Activated CD4-positive, alpha-beta T cell treated with anti-CD3 and anti-CD28 coated beads, Interleukin-2, amount 50 U/mL, for 48 hours (primary cell): ENCODE results near the gene TTYH3.
A peak's percentile ranks its signal among the peaks of the same experiment; 100 is the strongest.

Experiments
- DNase-seq, 2 experiments: peaks; one replicate each; pipeline ENCODE4 v3.0.0-alpha.2; 2020

The TTYH3 gene

DNA sequence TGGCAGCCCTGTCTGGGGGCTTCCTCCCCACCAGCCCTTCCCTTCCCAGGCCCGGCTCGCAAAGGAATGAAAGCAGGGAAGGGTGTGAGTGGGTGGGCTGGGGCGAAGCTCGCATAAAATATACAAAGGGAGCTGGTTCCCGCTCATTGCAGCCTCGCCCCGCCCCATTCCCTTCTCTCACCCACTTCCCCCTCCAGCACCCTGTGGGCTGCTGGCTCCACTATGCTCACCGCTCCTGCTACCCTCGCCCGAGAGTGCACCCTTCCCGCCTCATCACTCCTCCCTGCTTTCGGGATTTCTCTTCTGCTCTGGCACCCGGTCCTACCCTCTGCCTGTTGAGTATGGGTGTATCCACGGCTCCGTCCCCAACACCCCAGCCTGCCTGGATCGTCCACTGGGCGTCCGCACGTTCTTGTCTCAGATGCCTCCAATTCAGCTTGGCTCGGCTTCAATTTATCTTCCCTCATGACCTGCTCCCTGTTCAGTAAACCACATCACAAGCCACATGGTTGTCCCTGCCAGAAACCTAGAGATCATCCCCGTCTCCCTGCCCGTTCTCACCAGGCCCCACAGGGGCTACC lies 14.4 kb upstream of the TTYH3 start:
- DNase-seq = no peak

- DNase-seq = no peak
Observed at GRCh38 chr7:2619116-2619515, 12.7 kb upstream of the TTYH3 start.

GRCh38 chr7:2621061-2621828 lies 10.5 kb upstream of the TTYH3 start:
- no peak for DNase-seq

- DNase-seq = no peak
Observed at GRCh38 chr7:2621948-2622640, 9.7 kb upstream of the TTYH3 start.

GRCh38 chr7:2622869-2623697 lies 8.7 kb upstream of the TTYH3 start:
- DNase-seq = no peak

DNA sequence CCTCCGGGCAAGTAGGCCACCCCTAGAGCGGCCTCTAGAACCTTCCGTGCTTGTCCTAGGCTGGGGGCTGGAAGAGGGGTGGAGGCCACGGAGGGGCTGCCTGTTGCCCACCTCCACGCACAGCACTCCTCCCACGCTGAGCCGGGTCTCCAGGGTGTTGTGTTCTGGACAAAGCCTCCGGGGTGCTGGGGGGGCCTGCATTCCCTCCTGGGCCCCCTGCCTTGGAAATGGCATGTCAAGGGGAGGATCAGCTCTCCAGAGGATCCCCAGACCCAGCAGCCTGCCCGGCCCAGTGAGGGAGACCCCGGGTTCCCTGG lies 8.1 kb upstream of the TTYH3 start:
- DNase-seq = no peak

DNA sequence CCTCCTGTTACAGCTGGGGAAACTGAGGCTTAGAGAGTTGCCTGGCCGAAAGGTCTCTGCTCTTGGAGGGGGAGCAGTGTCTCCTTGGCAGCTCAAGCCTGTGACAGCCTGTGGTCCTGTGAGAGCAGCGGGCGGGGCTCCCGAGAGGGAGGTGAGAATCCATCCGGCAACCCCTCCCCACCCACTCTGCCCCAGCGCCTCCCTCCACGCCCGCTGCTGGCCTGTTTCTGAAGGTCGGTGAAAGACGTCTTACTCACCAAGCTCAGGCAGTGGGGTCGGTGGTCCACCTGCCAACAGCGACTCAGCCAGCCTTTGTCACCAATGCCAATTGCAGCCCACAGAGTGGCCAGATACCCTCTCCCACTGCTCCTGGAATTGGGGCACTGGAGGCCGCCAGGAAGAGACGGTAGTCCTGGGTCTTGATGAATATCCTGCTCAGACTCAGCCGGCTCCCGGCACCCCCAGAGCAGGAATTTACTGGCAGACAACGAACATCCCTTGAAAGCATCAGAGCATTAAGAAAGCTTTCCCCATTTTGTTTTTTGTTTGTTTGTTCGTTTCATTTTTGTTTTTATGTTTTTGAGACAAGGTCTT lies 7.4 kb upstream of the TTYH3 start:
- no peak for DNase-seq

DNA sequence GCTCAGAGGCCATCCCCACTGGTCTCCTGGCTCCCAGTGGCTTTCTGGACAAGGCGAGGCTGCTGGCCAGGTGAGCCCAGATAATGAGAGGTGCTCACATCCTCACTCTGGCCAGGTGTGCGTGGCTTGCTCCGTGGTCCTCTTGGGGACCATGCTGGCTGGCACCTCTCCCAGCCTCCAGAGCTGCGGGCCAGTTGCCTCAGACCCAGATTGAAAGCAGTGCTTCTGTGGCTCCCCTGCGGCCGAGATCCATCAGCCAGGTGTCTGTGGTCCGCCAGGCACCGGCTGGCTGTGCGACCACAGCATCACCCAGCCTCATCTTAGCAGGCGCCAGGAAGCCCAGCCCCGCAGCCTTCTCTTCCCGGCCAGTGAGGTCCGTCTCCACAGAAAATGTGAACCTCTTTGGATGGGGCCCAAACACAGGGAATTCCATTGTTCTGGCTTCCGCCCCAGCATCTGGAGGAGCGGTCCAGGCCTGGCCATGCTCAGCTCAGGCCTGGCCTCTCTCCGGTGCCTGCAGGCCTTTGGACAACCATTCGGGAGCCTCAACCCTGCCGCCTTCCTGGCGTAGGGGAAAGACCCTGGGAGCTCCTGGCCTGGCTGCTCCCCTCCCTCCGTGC lies 5.2 kb upstream of the TTYH3 start:
- no peak for DNase-seq

DNA sequence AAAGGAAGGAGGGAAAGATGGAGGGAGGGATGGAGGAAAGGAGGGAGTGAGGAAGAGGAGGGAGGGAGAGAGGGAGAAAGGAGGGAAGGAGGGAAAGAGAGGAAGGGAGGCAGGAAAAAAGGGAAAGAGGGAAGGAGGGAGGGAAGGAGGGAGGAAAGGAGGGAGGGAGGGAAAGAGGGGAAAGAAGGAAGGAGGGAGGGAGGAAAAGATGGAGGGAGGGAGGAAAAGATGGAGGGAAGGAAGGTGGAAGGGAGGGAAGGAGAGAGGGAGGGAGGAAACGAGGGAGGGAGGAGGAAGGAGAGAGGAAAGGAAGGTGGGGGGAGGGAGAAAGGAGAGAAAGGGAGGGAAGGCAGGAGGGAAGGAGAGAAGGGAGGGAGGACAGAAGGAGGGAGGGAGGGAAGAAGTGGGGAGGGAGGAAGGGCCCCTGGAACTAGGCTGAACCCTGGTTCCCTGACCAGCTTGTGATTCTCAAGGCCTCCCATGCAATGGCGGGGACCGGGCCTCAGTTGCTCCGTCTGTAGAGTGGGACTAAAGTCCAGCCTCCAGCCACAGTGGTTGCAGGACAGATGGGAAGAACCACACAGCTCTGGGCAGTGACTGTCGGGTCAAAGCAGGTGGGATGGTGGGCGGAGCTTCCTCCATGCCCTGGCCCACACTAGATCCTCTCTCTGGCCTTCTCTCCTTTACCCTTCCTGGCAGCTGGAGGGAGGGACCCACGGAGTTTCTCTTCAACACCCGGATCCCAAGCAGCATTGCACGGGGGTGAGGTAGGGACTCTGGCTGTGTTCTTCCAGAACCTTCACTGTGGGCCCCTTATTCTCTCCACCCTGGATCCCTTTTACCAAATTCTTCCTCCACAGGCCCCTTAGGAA lies 4.3 kb upstream of the TTYH3 start:
- no peak for DNase-seq

DNA sequence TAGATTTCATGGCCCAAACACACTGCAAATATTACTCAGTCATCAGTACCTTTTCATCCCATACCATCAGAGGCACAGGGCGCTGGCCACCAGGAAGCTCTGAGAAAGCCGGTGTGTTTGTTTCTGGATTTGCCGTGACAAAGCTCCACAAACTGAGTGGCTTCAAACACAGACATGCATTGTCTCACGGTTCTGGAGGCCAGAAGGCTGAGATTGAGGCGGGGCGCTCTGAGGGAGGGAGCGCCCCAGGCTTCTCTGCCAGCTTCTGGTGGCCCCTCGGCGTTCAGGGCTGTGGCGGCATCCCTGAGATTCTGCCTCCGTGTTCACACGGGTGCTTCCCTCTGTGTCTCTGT lies 3.7 kb upstream of the TTYH3 start:
- no peak for DNase-seq

- DNase-seq = no peak
Observed at GRCh38 chr7:2628891-2629290, 2.9 kb upstream of the TTYH3 start.

DNA sequence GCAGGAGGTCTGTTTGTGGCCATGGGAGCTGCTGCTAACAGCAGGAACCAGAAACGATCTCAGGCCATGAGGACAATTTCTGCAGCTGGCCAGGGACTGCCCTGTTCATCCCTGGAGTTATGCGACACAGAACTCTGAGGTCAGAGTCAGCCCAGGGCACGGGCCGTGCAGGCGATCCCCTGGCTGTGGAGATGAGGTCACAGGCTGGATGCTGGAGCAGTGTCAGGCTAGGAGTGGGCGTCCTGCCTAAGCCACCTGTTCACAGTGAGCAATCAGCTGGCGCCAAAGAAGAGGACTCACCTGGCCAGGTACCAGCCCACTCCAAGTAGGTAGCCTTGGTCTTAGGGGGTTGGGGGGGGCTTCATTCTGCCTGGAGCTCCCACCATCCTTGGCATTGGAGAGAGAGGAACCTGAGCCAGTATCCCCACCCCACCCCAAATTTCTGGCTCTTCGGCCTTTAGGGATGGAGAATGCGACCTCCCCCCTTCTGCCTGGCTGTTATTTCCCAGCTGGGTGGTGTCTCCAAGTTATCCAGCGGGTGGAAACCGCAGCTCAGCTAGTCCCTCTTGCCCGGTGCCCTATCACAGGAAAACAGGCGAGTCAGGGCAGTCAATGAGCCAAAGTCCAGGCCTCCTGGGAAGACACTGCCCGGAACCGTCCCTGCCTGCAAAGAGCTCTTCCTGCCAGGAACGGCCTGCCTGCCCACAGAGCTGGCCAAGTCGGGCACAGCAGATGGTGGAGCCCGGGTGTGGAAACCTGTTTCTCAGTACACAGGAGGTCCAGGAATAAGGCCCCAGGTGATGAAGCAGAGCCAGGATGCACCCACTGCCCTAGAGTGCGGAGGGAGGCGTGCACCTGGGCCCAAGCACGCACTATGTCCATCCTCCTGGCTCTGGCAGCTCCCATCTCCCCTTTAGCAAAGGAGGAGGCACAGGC lies 1.8 kb upstream of the TTYH3 start:
- no peak for DNase-seq

- DNase-seq = peak; percentile 61 to 68
Observed at GRCh38 chr7:2632733-2633537, 1.1 kb downstream of the TTYH3 start.

DNA sequence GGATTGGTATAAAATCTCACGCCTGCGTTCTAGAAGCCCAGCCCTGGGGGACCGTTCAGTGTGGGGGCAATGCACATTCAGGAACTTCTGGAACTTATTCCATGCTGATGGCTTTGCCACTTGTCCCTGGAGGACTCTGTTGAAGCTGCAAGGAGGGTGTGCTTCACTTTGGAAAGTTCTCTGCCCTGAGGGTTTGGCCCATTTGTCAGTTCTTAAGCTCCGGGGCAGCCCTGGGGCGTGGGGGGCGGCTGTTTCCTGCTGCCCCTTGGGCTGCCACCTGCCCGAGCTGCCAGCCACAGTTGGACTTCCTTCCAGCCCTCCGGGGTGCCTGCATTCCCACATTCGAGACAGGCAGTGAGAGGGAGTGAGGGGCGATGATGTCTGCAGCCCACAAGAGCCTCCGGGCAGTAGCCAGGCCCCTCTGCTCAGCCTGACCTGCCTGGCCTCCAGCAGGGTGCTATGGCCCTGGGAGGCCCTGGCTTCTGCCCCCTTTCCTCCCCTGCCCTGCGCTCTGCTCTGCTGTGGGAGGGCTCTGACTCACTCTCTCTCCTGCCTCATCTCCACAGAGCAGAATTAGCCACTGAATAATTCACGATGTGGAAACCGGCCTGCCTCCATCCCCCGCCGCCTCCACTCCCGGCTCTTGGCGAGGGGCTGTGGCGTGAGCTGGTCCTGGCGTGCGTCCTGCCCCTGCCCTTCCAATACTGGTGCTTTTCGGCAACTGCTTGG lies 1.9 kb downstream of the TTYH3 start:
- peak; percentile 48 to 56 for DNase-seq

- DNase-seq = no peak
Observed at GRCh38 chr7:2634267-2635145, 2.7 kb downstream of the TTYH3 start.

GRCh38 chr7:2635148-2635668 lies 3.4 kb downstream of the TTYH3 start:
- no peak for DNase-seq
